HG03378 (cell line): ENCODE results near the gene TESK2.
"Not testable (repeated sequence)": the region's sequence is repeated elsewhere in the genome, so short reads cannot be mapped to it uniquely, and the experiment has no call there.

Experiments
- ATAC-seq: cut with Tn5 transposase; IDR thresholded peaks from one replicate; pipeline ENCODE4 v1.9.1; 2021; ENCODE audit warnings: mild to moderate bottlenecking, moderate library complexity; ENCODE audit not compliant: unreplicated experiment

The TESK2 gene

DNA sequence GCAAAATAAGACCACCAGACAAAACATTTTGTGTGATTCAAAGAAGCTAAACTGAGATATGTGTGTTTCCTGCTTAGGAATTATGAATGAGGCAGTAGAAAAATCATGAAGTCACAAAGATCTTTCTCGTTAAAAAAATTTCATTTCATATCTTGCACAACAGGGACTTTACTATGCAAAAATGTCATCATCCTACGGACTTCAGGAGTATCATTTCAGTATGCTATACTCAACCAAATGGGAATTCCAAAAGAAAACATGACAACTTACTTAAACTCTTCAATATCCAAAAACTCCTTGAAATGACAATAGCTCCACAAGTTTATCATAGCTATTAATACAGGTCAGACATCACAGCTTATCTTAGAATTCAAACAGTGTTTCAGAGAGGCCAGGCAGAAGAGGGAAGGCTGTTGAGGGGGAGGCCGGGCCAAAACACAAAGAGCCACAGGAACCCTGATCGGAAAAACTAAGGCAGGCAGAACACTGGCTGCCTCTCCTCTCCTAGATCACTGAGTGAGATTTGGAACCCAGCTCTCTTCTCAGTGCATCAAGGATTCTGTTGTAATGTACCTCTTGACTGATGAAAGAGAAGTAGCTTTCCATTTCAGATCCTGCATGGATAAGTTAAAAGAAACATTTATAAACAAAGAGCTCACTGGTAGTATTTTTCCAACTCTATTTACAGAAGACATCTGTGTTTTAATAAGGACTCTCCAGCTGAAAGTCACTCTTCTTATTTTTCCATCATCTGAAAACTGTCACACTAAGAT is 66.9 kb downstream of the TESK2 start:
- no peak for ATAC-seq

GRCh38 chr1:45421935-45422334 is 69.0 kb downstream of the TESK2 start:
- no peak for ATAC-seq

DNA sequence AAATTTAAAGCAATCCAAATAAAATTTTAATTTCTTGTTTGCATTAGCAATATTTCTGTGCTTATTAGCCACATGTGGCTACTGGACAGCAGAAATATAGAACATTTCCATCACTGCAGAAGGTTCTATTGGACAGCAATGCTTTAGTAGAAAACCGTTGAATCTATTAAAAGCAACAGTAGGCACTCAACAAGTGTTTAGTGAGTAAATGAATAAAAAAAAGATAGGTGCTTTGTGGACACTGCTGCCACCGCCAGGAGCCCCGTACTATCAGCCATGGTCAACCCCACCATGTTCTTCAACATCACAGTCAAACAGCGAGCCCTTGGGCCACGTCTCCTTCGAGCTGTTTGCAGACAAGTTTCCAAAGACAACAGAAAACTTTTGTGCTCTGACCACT is 76.2 kb downstream of the TESK2 start:
- no peak for ATAC-seq

DNA sequence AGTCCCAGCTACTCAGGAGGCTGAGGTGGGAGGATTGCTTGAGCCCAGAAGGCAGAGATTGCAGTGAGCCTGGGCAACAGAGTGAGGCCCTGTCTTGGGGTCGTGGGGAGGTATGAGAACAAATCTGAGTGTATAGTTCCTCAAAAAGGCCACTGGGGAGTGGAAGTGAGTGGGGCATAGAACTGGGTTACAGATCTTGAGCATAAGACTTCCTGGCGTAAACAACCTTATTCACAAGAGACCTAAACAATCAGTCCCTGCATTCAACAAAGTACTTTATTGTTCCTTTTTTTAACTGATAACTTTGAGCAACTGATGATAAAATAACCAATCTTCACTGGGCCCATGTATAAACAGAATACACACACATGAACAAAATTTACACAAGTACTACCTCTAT is 78.1 kb downstream of the TESK2 start:
- ATAC-seq, result no peak

DNA sequence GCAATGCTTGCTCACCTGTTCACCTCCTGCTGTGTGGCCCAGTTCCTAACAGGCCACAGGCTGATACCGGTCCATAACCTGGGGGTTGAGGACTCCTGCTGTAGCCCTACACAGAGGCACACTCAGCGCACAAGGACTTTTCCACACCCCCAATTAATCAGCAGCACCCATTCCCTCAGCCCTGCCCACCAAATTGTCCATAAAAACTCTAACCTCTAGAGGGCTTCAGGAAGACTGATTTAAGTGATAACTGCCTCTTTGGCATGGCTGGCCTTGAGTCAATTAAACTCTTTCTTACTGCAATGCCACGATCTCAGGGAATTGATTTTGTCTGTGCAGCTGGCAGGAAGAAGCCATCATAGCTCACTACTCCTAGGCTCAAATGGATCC is 79.5 kb downstream of the TESK2 start:
- ATAC-seq, result no peak

DNA sequence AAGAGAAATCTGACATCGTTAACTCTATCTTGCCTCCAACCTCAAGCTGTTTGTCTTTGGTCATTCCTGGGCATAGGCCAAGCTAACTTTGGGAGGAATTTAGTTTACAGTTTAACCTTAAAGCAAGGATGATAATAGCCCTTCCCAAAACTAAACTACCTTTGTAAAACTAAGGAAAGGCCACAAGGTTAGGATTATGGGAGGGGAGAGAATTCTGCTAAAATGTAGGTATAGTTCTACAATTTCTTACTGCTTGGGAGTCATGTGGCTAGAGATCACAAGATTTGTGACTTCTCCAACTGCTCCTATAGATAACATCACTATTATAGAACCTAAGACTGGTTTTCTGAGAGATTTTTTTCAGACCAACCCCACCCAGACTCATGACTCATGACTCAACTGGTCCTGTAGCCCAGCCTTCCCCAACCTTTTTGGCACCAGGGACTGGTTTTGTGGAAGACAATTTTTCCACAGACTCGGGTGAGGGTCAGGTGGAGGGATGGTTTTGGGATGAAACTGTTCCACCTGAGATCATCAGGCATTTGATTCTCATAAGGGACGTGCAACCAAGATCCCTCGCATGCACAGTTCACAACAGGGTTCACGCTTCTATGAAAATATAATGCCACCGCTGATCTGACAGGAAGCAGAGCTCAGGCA is 80.0 kb downstream of the TESK2 start:
- no peak for ATAC-seq

- ATAC-seq, result no peak
Observed at GRCh38 chr1:45409276-45409675, 81.7 kb downstream of the TESK2 start.

DNA sequence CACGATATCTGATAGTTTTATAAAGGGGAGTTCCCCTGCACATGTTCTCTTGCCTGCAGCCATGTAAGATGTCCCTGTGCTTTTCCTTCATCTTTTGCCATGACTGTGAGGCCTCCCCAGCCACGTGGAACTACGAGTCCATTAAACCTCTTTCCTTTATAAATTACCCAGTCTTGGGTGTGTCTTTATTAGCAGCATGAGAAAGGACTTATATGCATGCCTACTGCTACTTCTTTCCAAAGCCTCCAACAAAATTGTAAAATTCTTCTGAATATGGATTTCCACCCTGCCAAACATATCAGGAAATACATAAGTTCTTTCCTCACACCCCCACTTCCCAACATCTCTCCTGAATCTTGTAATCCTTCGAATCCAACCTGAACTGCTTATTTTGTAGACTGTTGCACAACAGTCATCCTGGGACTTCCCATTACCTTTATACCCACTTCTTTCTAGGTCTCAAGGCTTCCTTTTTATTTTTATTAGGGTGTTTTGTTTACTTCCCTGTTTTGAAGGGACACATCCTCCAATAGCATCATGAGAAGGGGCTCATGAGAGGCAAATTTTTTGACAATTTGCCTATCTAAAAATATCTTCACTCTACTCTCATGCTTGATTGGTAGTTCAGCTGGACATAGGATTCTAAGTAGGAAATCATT is 83.2 kb downstream of the TESK2 start:
- no peak for ATAC-seq

- ATAC-seq, result no peak
Observed at GRCh38 chr1:45405636-45406035, 85.3 kb downstream of the TESK2 start.

- no peak for ATAC-seq
Observed at GRCh38 chr1:45403718-45404117, 87.2 kb downstream of the TESK2 start.

DNA sequence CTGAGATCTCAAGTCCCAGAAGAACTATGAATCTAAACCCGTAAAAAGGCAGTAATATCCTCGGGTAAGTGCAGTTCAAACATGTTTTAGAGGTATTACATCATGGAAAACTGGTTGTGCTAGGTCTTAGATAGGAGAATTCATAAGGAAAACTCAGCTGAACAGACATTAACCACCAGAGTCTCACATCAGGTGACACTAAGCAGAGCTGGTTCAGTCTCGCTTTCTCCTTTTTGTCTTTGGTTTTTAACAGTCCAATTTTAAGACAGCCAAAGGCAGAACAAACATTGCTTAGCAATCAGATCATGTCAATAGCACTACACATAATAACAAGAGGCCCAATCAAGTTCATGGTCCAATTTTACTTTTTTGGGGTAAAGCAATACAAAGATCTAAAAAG is 87.7 kb downstream of the TESK2 start:
- ATAC-seq, result no peak

DNA sequence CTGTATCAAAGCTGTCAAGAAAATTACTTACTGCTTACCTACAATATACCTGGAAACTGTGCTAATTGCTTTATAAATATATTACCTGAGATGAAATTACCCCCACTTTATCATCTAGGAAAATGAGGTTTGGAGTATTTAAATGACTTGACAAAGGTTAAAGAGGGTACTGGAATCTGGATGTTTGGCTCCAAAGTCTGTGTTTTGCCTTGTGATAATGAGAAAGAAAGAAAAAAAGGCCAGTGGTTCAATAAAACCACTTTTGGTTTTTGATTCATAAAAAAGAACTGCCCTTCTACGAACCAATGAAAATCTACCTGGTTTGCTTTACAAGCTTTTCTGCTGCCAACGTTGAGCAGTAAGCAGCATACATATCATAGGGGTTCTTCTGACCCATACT is 89.4 kb downstream of the TESK2 start:
- ATAC-seq, result no peak

GRCh38 chr1:45400049-45400448 is 90.9 kb downstream of the TESK2 start:
- no peak for ATAC-seq

GRCh38 chr1:45397285-45397684 is 93.7 kb downstream of the TESK2 start:
- no peak for ATAC-seq

DNA sequence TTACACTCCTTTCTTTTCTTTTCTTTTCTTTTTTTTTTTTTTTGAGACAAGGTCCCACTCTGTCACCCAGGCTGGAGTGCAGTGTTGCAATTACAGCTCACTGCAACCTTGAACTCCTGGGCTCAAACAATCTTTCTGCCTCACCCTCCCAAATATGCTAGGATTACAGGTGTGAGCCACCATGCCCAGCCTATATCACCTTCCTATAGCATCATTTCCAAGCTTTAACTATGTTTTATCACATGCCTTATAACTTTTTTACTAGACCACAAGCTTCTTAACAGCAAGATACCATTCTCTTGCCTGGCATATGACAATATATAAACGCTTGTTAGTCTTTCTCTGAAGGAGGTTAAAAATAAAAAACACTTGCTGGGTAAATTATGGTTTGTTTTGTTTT is 95.4 kb downstream of the TESK2 start:
- ATAC-seq, result no peak

- no peak for ATAC-seq
Observed at GRCh38 chr1:45395051-45395450, 95.9 kb downstream of the TESK2 start.

- peak; percentile 54 for ATAC-seq
Observed at GRCh38 chr1:45394342-45394741, 96.6 kb downstream of the TESK2 start.

DNA sequence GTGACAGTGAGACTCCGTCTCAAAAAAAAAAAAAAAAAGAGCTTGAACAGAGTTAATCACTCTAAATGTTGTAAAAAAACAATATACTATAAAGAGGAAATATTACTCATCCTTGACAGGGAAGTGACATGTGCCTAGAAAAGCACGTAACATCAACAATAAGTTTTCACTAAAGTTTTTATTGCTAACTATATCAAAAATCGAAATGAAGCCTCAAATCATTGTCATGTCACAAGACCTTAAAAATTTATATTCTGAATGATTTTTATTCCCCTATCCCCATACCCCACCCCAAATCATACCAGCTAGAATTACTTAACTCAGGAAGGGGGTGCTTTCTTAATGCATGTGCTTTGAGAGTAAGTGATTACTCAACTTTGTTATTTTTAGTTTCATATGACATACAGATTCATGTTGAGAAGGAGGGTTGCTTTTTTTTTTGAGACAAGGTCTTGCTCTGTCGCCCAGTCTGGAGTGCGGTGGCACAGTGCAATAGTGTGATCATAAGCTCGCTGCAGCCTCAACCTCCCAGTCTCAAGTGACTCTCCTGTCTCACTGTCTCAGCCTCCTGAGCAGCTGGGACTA is 97.2 kb downstream of the TESK2 start:
- ATAC-seq, result peak; percentile 69

- no peak for ATAC-seq
Observed at GRCh38 chr1:45386219-45386618, 104.7 kb downstream of the TESK2 start.

DNA sequence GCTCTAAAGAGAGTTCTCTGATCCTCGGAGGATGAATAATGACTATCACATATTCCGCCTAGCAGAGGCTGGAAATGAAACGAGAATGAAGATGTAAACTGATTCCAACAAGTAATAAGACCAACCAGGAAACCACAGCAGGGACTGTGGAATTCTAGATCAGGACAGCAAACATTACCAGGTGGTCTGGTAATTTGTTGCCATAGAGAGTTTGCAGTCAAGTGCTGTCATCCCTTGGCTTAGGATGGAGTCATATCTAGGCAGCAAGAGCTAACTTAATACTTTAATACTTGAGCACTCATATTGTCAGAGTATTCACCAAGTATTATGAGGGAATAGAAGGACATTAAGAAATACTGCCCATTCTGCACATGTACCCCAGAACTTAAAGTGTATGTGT is 105.7 kb downstream of the TESK2 start:
- no peak for ATAC-seq

DNA sequence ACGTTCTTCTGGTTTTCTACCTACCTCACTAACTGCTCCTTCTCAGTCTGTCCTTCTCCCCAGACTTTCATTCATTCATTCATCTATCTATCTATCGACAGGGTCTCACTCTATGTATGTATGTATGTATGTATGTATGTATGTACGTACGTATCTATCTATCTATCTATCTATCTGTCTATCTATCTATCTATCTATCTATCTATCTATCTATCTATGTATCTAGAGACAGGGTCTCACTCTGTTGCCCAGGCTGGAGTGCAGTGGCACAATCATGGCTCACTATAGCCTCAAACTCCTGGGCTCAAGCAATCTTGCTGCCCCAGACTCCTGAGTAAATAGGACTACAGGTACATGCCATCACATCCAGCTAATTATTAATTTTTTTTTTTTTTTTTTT is 106.8 kb downstream of the TESK2 start:
- not testable (repeated sequence) for ATAC-seq

GRCh38 chr1:45383191-45383590 is 107.8 kb downstream of the TESK2 start:
- ATAC-seq, result no peak
